GM21367 (cell line): ENCODE results near the gene NCDN.

Experiments used
- ATAC-seq: cut with Tn5 transposase; IDR thresholded peaks from one replicate; pipeline ENCODE4 v1.9.1; 2021; ENCODE audit not compliant: unreplicated experiment

The NCDN gene, protein sequence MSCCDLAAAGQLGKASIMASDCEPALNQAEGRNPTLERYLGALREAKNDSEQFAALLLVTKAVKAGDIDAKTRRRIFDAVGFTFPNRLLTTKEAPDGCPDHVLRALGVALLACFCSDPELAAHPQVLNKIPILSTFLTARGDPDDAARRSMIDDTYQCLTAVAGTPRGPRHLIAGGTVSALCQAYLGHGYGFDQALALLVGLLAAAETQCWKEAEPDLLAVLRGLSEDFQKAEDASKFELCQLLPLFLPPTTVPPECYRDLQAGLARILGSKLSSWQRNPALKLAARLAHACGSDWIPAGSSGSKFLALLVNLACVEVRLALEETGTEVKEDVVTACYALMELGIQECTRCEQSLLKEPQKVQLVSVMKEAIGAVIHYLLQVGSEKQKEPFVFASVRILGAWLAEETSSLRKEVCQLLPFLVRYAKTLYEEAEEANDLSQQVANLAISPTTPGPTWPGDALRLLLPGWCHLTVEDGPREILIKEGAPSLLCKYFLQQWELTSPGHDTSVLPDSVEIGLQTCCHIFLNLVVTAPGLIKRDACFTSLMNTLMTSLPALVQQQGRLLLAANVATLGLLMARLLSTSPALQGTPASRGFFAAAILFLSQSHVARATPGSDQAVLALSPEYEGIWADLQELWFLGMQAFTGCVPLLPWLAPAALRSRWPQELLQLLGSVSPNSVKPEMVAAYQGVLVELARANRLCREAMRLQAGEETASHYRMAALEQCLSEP

DNA sequence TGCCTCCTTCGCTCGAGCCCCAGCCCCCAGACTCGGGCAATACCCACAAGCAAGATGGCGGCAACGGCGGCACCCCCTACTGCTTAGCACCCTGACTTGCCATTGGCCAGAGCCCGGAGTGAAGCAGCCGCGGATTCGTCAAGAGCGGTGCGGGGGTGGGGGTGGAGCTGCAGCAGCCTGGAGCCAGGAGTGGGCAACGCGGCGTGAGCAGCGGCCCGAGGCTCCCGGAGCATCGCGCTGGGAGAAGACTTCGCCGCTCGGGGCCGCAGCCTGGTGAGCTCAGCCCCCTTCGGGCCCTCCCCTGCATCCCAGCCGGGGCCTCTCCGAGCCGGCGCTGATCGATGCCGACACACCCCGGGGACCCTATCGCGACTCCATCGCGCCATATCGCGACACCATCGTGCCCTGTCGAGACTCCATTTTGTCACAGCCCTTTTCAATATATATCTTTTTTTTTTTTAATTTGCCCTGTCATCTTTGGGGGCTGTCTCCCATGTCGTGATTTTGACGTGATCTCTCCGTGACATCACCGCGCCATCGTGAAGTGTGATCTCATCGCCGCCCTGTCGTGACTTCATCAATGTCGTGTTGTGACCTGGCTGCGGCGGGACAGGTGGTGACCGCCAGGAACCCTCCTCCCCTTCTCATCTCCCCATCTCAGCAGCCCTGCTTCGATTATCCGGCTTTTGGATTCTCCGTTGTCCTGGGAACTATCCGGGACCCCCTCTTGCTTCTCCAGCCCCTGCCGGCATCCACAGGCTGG is at the start of gene NCDN:
TSS of gene NCDN (plus strand) at position 189 of the 763 bp plus-strand sequence. CDS start at position 581, 392 bp downstream.
- peak; percentile 69 for ATAC-seq

DNA sequence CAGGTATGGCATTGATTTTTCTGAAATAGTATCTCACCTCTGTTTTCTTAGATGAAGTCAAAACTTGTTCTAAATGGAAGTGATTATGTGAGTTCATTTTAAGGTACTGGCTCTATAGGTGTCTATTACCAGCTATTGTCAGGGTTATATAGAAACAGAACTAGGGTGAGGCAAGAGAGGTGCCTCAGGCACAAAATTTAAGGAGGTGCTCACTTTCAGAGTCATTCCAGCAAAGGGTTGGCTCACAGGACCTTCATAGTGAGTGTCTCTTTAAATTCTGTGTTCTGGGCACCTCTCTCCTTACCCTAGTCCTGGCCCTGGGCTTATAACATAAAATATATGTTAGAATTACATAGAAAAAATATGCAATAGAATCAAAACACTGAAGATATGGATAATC is 49.7 kb upstream of the NCDN start:
- no peak for ATAC-seq

DNA sequence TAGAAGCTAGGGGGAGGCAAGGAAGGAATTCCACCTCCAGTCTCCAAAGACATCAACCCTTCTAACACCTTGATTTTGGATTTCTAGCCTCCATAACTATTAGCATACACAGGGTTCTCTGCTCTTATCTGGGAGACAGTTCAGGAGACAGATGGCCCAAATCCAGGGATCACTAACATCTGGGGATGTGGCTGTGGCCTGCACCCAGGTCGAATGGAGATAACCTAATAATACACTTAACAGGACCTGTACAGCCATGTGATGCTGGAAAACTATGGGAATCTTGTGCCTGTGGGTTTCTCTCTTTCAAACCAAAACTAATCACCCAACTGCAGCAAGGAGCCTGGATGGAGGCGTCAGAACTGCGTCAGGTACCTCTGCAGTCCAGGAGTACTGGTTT is 48.0 kb upstream of the NCDN start:
- ATAC-seq, result no peak

DNA sequence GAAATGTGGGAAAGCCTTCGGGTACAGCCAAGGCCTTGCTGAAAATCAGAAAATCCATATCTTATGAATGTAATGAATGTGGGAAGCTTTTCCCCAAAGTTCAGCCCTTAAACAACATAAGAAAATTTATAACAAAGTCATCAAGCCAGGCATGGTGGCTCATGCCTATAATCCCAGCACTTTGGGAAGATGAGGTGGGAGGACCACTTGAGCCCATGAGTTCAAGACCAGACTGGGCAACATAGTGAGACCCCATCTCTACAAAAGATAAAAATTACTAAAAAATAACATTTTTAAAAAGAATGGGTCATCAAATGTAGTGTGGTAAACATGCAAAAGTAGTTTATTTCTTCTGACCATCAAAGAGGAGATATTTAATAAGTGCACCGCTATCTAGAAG is 46.3 kb upstream of the NCDN start:
- ATAC-seq, result no peak

DNA sequence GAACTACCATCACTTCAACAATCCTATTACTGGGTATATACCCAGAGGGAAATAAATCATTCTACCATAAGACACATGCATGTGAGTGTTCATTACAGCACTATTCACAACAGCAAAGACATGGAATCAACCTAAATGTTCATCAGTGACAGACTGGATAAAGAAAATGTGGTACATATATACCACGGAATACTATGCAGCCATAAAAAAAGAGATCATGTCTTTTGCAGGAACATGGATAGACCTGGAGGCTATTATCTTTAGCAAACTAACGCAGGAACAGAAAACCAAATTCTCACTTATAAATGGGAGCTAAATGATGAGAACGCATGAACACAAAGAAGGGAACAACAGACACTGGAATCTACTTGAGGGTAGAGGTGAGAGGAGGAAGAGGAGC is 39.4 kb upstream of the NCDN start:
- ATAC-seq, result no peak

DNA sequence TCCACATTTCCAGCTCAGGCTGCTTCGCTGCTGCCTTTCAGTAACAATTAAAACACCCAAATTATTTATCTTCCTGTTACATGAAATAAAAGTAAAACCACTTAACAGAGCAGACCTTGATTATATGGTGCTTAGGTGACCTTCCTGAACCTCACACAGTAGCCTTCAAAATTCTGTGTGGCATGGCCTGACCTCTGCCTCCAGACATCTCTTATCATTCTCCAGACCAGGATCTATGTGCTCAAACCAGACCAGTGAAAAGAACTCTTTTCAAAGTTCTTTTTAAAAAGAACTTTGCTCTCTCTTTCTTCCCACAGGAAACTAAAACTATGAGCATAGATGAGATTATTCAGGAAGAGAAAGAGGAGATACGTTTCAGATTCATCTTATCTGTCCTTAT is 38.2 kb upstream of the NCDN start:
- ATAC-seq, result no peak

DNA sequence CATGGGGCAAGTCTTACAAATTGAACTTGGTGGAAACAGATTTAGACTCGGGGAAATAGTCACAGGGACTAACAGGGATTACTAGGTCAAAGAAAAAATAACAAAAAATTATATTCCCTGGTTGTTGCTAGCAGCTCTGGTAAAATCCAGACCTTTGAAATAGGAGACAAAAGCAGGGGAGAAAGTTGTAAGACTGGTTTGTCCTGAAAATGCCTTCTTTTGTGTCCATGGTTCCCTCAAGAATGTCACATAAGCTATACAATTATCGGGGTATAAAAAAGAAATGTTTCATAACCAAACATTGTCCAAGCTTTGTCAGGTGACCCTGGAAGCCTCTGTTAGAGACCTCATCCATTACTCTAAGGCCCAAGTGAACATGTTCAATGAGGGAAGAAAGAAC is 33.5 kb upstream of the NCDN start:
- ATAC-seq, result no peak

DNA sequence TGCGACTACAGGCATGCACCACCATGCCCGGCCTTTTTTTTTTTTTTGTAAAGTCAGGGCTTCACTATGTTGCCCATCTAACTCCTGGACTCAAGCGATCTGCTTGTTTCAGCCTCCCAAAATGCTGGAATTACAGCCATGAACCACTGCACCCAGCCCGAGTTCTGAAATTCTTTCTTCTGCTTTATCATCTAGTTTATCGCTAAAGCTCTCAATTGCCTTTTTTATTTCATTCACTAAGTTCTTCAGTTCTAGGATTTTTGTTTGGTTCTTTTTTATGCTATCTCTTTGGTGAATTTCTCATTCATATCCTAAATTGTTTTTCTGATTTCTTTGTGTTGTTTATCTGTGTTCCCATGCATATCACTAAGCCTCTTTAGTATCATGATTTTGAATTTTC is 27.4 kb upstream of the NCDN start:
- no peak for ATAC-seq

DNA sequence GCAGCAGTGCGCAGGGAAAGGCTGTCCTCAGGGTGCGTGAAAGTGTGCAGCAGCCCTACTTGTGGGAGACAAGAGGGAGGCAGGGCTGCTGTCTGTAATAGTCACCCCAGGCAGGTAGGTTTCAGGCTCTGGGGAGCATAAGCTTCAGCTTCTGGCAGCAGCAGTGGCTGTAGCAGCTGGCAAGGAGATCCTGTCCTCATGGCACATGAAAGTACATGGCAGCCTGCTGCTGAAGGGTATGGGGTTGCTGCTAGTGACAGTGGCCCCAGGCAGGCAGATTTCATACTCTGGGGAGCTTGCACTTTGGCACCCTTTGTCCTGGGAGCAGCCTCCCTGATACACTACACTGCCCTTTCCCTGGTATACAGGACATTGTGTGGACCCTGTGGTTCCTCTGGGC is 26.7 kb upstream of the NCDN start:
- no peak for ATAC-seq

DNA sequence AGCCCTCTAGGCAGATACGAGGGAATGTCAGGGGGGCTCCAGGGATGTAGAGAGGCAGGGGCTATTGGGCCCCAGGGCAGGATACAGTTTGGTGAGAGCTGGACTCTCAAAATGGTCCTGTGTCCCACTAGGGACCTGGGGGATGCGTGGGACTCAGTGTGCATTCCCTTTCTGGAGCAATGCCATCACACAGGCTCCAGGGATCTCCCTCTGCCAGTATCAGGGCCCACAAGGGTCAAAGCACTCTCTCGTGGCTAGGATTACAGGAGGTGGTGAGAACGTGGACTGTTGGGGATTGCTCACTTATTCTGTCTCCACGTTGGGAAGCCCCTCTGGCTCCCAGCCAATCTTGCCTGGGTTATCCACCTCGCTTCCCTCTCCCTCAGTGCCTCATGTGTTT is 26.2 kb upstream of the NCDN start:
- ATAC-seq, result no peak

DNA sequence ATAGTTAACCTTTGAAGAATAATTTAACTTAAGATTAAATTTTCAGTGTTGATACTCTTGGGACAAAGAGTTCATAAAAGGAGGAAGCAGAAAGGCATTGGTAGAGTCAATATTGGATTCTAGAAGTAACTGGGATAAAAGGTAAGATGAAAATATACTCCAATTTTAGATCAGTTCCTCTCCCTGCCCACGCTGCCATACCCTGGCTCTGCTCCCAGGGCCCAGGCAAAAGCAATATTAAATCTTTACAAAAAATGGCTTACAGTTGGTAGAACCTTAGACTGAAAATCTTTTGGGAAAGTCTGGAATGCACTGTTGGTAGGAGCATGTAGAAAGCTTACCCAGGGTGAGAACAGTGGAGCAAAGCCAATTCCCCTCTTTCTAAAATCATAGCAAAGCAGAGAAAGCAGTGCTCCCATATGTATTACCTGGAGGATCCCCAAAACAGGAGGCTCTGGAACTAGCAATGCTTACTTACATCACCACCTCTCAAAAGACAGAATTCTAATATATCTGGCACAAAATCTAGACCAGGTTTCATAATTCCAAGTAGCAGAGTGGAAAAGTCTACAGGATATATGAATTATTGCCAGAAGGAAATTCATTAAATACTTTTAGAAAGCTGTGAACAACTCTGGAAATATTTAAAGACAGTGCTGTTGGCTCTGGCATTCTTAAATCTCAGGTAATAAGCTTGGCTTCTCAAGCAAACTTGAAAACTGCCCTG is 24.9 kb upstream of the NCDN start:
- ATAC-seq, result no peak

DNA sequence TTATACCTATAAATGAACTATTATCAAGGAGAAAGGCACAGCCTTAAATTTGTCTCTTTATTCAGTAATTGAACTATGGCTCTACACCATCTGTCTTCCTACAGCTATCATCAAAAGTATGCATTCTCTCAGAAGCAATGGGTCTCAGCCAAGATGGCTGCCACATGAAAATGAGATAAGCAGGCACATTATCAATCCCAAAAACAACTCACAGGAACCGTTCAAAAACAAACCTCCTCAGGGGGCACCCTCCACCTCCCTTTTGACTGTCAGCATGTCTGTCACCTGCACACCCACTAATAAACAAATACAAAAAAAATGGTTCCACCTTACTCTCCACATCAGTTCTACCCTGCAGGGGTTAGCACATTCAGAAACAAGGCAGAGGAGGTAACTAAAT is 24.0 kb upstream of the NCDN start:
- ATAC-seq, result no peak

DNA sequence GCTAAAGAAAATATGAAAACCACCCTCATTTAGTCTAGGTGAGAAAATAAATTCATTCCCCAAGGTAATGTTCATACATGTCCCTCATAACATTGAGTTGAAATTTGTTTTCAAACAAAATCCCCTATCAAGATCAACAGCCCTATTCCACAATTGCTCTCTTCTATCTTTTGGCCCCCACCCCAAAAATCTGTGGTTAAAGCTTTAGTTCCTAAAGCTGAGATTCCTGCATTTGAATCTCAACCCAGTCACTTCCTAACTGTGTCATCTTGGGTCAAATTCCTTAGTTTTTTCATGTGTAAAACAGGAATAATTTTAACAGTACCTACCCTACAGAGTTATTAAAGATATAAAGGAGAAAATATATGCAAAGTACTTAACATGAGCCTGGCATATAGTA is 22.4 kb upstream of the NCDN start:
- ATAC-seq, result no peak

DNA sequence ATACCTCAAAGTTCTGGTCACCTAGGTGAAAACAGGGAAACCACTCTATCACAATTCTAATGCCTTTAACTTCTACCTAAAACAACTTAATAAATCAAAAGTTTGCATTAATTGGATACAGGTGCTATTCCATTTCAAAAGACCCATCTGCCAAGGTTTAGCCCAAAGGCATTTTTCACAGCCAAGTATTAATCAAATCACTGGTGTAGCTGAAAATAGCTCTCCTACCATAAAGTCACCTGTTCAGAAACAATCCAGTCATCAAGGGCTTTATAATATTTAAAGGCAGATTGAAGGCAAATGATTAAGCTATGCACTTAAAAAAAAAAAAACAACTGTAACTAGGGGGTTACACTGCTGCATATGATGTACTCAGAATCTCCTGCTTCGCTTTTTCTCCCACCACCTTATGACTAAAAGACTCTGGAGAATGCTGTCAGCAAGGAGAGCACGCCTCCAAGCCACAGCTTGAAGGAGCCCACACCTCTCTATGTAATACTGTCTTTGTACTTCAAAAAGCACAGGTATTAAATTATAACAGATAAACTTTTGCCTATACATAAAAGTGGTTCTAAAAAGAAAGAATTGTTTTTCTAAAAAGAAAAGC is 20.9 kb upstream of the NCDN start:
- no peak for ATAC-seq

DNA sequence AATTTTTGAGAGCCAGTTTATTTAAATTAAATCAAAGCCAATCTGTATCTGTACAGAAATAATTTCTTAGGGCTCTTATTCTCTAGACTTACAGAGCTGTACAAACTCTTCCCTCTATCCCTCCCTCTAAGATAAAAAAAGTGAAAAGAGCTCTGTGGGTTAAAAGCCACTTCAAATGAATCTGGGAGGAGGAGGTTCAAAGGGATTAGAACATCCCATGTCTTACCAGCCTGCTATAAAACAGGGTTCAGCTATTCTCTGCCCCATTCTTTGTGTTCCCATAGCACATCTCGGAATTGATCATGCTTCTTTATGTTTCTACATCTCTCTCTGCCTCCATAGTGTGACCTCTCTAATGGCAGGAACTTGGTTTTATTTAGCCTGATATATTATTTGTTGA is 19.8 kb upstream of the NCDN start:
- no peak for ATAC-seq

DNA sequence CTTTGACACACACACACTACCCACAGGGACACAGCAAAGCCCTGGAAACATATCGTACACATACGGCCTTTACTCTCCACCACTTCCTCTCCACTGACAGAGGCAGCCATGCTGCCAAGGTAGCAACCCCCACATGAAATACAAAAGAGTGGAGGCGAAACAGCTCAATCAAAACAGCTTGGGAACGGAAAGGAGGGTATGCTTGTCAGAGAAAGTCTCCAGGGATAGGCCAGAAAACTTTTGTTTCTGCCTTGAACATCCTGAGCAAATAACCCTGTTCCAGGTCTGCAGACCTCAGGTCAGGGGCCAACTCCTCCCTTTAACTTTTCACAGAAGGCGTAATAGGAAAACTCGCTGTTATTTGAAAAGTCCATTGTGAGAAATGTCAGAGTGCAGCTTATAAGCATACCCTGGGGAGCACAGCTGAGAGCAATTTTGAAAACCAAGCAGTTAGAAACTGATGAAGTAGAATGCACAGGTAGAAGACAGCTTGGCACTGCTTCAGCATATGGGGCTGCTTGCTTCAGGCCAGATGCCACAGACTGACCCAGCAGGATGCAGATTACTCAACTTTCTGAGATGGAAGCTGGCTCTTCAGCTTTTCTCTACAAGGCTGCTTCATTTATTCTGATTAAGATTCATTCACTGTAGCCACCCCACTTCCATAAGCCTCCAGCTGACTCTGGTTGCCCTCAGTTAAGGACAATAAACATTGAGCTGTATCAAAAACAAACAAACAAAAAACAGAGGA is 18.4 kb upstream of the NCDN start:
- ATAC-seq, result no peak

DNA sequence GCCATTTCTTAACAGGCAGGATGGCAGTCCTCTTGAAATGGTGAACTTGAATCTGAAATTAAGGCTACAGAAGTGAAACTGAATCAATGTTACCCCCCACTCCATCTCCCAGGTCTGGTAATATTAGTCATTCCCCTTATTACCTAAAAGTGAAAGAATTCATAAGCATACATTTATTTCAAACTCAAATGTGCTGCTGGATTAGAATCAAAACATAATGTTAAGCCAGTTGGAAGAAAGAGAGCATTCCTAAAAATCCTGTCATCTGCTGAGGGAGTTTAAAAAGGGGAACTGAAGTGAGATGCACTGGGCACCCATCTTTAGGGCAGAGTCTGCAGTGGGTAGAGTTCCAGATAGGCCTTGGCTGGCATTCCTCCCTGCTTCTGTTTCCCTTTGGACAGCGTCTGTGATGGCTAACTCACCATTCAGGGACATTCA is 17.8 kb upstream of the NCDN start:
- ATAC-seq, result no peak

DNA sequence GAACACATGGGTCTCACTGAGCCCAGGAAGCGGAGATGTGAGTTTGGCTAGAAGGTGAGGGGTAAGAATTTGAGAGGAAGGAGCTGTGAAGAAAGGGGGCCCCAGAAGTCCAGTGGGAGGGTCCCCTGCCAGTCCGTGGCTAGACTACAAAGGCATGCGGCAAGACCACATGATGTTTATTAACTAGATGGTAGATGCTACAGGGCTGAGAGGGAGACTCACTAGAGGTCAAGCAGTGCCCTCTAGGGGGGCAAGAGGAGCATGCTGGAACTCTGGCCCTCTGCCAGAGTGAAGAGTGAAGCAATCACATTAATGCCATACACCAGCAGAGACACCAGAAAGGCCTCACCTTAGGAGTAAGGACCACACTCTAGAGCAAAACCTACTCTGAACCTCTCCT is 12.6 kb upstream of the NCDN start:
- no peak for ATAC-seq

DNA sequence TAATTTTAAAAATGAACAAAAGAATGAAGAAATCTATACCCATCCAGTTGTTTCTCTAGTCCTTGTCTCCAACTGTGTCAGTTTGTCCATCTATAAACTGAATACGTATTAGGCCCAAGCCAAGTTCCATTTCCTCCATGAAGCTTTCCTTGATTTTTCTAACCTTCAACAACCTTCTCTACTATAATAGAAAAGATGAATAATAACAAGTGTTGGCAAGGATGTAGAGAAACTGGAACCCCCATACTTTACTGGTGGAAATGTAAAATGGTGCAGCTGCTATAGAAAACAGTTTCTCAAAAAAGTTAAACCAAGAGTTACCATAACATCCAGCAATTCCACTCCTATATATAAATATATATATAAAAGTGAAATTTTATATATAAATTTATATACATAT is 11.0 kb upstream of the NCDN start:
- ATAC-seq, result no peak

DNA sequence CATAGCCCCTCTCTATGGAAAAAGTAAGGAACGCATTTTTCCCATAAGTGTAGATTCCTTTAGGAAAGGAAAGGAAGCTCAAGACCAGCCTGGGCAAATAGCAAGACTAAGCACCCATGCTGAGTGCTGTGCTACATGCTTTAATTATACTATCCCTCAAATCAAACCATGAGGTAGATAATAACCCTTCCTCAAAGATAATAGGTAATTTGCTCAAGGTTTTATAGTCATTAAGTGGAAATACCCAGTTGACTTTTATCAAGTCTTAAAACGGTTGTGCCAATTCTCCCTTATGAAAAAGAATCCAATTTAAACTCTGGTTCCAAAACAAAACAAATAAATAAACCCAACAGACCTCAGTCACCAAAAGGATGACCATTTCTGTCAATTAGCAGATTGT is 3.7 kb upstream of the NCDN start:
- no peak for ATAC-seq
